Colon (tissue), 2 donors: ENCODE data around the gene AJM1.
"Not testable (repeated sequence)": the region's sequence is repeated elsewhere in the genome, so short reads cannot be mapped to it uniquely, and the experiment has no call there.

ENCODE experiments used
- FAIRE-seq: peaks from 2 replicates; lab custom pipeline; 2012; peaks lifted over from hg19 to GRCh38; lab: Jason Lieb, UNC
- donor health status: control.
- donor health status: control.

The AJM1 gene

DNA sequence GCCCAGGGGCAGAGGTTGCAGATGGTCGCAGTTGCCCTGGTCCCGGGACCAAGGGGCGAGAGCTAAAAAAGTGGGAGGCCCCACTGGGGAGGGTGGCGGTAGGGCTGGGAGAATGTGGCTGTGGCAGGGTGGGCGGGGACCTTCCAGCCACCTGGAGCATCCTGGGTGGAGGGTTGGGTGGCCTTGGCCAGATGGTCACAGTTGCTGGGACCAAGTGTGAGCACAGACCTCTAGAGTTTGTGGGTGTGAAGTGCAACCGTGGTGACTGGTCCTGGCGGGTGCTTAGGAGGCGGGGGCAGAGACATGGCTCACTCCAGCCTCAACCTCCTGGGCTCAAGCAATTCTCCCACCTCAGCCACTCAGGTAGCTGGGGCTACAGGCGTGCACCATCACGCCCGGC is 38.4 kb downstream of the AJM1 start:
- FAIRE-seq, result no peak

DNA sequence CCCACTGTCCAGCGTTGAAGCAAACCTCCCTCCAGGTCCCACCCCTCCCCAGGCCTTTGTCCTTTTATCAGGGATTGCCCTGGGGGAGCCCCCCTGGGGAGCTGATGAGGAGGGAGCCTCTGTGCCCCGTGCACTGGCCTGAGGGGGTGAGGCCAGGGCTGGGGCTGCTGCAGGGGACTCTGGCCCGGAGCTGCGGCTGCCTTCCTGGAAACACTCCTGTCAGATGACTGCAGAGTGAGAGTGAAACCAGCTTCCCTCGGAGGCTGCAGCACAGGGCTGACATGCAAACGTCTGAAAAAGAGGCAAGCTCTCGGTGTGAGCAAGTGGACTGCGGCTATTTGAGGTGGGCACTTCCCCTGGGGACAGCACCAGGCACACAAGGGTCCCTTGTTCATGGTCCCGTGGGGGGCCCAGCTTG is 39.4 kb downstream of the AJM1 start:
- FAIRE-seq, result no peak

DNA sequence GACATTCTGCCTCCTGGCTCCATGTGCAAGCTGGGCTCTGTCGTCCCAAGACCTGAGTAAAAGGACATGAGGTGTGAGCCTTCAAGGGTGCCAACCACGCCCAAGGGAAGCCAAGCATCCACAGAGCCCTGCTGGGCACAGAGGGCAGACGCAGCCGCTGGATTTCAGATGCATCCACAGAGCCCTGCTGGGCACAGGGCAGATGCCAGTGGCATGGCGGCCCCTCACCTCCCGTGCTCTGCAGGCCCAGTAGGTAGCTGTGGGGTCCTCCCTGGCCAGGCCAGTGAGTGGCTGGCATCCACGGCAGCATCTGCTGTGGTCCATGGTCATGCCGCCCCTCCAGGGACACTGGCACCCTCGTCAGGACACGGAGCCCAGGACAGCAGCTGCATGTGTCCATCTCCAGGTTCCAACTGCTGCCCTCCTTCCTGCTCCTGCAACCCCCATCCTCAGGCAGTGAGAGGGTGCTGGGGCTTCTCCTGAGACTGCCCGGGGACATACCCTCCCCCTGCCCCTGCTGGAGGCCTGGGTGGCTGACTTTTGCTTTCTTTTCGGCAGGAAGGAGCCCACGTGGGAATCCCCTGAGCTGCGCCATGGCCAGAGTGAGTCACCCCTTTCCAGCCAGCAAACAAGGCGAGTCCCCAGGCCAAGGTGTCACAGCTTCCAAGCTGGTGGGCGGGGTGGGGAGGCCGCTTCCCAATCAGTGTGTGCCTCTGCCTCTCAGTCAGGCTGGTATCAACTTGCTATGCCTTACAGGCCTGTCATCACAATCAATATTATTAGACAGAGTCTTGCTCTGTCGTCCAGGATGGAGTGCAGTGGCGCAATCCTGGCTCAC is 40.0 kb downstream of the AJM1 start:
- no peak for FAIRE-seq

DNA sequence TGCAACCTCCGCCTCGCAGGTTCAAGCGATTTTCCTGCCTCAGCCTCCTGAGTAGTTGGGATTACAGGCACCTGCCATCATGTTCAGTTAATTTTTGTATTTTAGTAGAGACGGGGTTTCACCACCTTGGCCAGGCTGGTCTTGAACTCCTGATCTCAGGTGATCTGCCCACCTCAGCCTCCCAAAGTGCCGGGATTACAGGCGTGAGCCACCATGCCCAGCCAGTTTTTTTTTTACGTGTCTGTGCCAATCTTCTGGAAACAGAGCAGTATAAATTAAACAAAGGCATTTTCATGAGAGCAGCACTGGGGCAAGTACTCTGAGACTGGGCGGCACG is 40.6 kb downstream of the AJM1 start:
- FAIRE-seq, result not testable (repeated sequence)

DNA sequence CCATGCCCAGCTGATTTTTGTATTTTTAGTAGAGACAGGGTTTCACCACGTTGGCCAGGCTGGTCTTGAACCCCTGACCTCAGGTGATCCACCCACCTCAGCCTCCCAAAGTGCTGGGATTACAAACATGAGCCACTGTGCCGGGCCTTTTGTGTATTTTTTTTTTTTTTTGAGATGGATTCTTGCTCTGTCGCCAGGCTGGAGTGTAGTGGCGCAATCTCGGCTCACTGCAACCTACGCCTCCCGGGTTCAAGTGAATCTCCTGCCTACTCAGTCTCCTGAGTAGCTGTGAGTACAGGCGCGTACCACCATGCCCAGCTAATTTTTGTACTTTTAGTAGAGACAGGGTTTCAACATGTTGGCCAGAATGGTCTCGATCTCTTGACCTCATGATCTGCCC is 41.4 kb downstream of the AJM1 start:
- FAIRE-seq, result not testable (repeated sequence)

DNA sequence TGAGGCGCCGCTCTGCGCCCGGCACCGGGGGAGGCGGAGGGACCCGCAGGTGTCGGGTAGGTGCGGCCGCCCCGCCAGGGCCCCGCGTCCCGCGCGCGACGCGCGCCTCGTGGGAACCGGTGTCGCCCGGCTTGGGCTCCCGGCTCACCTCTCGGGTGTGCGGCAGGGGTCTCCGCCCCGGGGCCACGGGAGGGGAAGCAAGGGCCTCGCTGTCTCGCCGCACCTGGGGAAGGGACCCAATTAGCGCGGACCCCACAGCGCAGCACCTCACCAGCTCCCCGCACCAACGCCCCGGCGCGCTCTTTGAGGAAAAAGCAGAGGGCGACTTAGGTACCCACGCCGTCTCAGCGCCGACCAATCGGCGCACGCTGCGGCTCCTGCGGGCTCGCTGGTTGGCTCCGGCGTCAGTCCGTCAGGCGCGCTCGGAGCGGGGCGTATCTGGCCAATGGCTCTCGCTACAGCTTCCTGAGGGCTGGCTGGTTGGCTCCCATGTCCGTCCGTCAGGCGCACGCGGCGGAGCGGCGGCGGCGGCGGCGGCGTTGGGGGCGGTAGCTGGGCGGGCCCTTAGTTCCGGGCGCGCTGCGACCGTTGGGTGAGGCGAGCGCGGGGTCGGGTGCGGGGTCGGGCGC is 43.8 kb downstream of the AJM1 start, which contains the start of gene TRAF2:
Gene TRAF2, plus strand, starts transcription at position 567 of the 629 bp plus-strand sequence. CDS start 12,225 bp downstream, outside the sequence.
- no peak for FAIRE-seq

DNA sequence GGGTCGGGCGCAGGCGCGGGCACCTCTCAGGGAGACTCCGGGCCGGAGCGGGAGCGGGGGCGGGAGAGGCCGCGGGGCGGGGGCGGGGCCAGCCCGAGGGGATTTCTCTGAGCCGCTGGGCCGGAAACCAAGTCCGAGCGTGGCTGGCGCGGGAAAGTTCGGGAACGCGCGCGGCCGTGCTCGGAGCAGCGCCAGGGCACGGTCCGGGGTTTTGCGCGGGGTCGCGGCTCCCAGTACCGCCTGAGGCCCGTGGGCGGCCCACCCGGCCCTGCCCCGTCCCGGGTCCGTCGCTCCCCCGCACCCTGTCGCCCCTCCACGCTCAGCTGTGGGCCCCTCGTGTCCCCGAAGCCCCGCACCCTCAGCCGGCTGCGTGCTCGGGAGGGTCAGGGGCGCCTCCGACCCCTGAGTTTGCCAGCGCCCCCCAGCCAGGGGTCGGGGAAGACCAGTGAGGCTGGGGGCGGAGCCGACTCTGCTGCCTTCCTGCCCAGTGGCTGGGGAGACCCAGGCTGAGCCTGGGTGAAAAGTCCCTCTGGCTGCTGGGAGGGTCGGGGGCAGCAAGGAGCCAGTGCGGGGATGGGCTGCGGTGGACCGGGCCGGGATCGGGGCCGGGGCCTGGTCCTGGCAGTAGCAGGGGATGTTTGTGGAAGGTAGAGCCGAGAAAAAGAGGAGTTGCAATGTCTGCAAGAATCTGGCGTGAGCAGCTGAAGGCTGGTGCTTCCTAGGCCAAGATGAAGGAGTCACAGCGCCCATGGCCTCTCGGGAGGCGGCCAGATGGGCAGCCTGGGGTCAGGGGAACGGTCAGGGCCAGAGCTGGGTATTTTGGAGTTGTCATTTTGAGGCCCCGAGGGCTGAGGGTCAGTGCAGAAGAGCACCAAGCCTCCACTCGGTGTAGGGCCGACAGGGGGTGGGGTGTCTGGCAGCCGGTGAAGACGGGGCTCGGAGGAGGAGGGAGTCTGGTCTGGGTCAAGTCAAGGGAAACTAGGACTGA is 44.6 kb downstream of the AJM1 start:
- no peak for FAIRE-seq

DNA sequence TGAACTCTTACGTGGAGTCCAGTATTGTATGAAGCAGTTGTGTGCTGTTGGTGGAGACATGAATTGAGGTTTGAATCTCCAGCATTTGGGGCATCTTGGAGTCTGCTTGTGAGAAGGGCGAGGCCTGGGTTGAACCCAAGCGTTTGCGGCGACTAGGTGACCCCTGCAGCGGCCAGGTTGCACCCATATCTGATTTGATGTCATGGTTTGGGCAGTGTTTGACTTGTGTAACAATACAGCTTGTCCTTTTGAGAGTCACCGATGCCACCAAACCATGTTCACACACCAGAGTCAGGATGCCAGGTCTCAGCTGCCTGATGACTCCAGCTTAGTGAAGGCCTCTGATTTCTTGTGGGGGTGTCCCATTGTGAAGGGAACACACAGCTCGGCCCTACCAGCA is 46.2 kb downstream of the AJM1 start:
- no peak for FAIRE-seq

DNA sequence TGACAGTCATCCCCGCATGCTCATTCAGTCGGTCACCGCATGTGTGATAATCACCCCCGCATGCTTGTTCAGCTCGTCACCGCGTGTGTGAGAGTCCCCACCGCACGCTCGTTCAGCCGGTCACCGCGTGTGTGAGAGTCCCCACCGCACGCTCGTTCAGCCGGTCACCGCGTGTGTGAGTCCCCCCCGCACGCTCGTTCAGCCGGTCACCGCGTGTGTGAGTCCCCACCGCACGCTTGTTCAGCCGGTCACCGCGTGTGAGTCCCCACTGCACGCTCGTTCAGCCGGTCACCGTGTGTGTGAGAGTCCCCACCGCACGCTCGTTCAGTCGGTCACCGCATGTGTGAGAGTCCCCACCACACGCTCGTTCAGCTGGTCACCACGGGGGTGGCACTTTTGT is 47.6 kb downstream of the AJM1 start:
- no peak for FAIRE-seq

DNA sequence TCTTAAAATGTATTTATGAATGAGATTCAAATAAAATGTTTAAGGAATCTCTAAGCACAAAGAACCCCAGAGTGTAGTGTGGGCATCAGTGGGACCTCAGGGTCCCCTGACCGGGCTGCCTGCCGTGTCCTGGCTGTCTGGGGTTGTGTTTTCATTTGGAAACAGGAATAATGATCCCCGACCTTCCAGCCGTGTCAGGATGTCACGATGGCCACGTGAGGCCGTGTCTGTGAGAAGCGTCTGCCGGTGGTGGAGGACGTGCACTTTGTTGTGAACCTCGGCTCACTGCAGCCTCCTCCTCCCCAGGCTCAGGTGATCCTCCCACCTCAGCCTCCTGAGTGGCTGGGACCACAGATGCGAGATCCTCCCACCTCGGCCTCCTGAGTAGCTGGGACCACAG is 48.4 kb downstream of the AJM1 start:
- no peak for FAIRE-seq
